GM12892 (cell line): ENCODE measurements around the gene KANK4.

Experiments
- POLR2AphosphoS5 ChIP-seq: IDR thresholded peaks from 2 replicates; pipeline ENCODE4 v1.6.1; 2011; ENCODE audit warnings: low read depth, low read length, control low read depth
- TAF1 ChIP-seq: IDR thresholded peaks from 2 replicates; pipeline ENCODE4 v1.6.1; 2011; ENCODE audit warnings: low read depth, mild to moderate bottlenecking, control low read depth, low read length, borderline replicate concordance

GRCh38 chr1:62245201-62245600, 74.0 kb downstream of the KANK4 start:
- TF ChIP-seq TAF1 (no peak), POLR2AphosphoS5 (no peak)
